Endothelial cell of umbilical vein (primary cell): ENCODE measurements around the gene ODAD4. TPM values are rescaled to one million over a fixed set of nuclear protein-coding genes. Genes with fewer than 3 reads are reported as not detected.

Experiments
- BruUV-seq: library from RNA; stranded (reverse); fragments of 400-500 nt; replicated peaks from 2 replicates; lab custom pipeline; 2021; lab: Mats Ljungman, UMichigan
- CTCF ChIA-PET: fragments of 300-600, 350-600 bp; sonication (Branson Sonifier 250); formaldehyde crosslinking; loops from one replicate; lab custom pipeline; 2021; ENCODE audit warnings: antibody characterized with exemption, inconsistent platforms; lab: Charles Lee
- POLR2A ChIA-PET: fragments of 300-600, 350-600 bp; sonication (Branson Sonifier 250); formaldehyde crosslinking; loops from one replicate; lab custom pipeline; 2021; ENCODE audit warnings: antibody characterized with exemption, inconsistent platforms; lab: Charles Lee
- DNase-seq: peaks from one replicate; pipeline ENCODE4 v3.0.0-alpha.2; 2011; ENCODE audit warnings: low read depth, low spot score
- FAIRE-seq: peaks from 2 replicates; lab custom pipeline; 2011; peaks lifted over from hg19 to GRCh38; lab: Jason Lieb, UNC
- H2AFZ ChIP-seq: 2 replicates; pipeline ENCODE4 v1.6.0; 2012; ENCODE audit warnings: low read depth, low read length, control low read depth, inconsistent platforms
- H3K27ac ChIP-seq: 2 replicates; pipeline ENCODE4 v1.5.1; 2011; ENCODE audit warnings: low read depth, mild to moderate bottlenecking, control low read depth, low read length, moderate library complexity; ENCODE audit not compliant: insufficient read depth
- H3K27me3 ChIP-seq, 2 experiments: 2 replicates each; pipeline versions ENCODE4 v1.6.0 to v1.6.1; 2011; ENCODE audit warnings: low read length in 2 of 2, mixed read lengths in 1 of 2; ENCODE audit not compliant: control insufficient read depth in 2 of 2, insufficient read depth in 2 of 2
- H3K36me3 ChIP-seq, 2 experiments: 2 replicates in 1 of 2; 3 replicates in 1 of 2; pipeline ENCODE4 v1.5.1; 2011; ENCODE audit warnings: low read length in 2 of 2, mild to moderate bottlenecking in 1 of 2, moderate library complexity in 1 of 2; ENCODE audit not compliant: control insufficient read depth in 2 of 2, insufficient read depth in 2 of 2; ENCODE audit errors: extremely low read depth in 1 of 2
- H3K4me1 ChIP-seq: 3 replicates; pipeline ENCODE4 v1.5.1; 2011; ENCODE audit warnings: mild to moderate bottlenecking, low read length; ENCODE audit not compliant: control insufficient read depth, insufficient read depth; ENCODE audit errors: extremely low read depth
- H3K4me2 ChIP-seq: 2 replicates; pipeline ENCODE4 v1.6.1; 2011; ENCODE audit warnings: low read length, control low read depth, mixed read lengths; ENCODE audit not compliant: insufficient read depth
- H3K4me3 ChIP-seq, 3 experiments: fragments of 200-600 bp in 1 of 3; sonication (generic), shearing (Covaris generic) in 1 of 3; replicated peaks in 1 of 3; 2 replicates each; pipeline ENCODE4 v1.5.1; 2011 to 2016; ENCODE audit warnings: control low read depth in 3 of 3, low read length in 3 of 3, mild to moderate bottlenecking in 2 of 3, inconsistent platforms in 1 of 3, low read depth in 1 of 3, moderate library complexity in 1 of 3; ENCODE audit not compliant: insufficient read depth in 1 of 3
- H3K79me2 ChIP-seq: 2 replicates; pipeline ENCODE4 v1.6.0; 2012; ENCODE audit warnings: low read length, inconsistent platforms; ENCODE audit not compliant: control insufficient read depth, insufficient read depth
- H3K9ac ChIP-seq: replicated peaks from 2 replicates; pipeline ENCODE3; 2011; ENCODE audit warnings: low read length, control low read depth; ENCODE audit not compliant: insufficient read depth; ENCODE audit errors: extremely low read depth
- H3K9me1 ChIP-seq: replicated peaks from 3 replicates; pipeline ENCODE4 v1.6.0; 2011; ENCODE audit warnings: mild to moderate bottlenecking, low read length; ENCODE audit not compliant: control insufficient read depth, insufficient read depth; ENCODE audit errors: extremely low read depth
- H3K9me3 ChIP-seq: replicated peaks from 2 replicates; pipeline ENCODE4 v1.5.1; 2012; ENCODE audit warnings: low read length, inconsistent platforms; ENCODE audit not compliant: control insufficient read depth, insufficient read depth
- H4K20me1 ChIP-seq: replicated peaks from 2 replicates; pipeline ENCODE3; 2011; ENCODE audit warnings: mild to moderate bottlenecking, low read length; ENCODE audit not compliant: control insufficient read depth, insufficient read depth; ENCODE audit errors: extremely low read depth
- EZH2 ChIP-seq: IDR thresholded peaks from 2 replicates; pipeline ENCODE4 v1.6.1; 2012; ENCODE audit warnings: borderline replicate concordance, low read depth, mild to moderate bottlenecking, moderate library complexity, low read length, inconsistent platforms; ENCODE audit not compliant: severe bottlenecking
- FOS ChIP-seq: IDR thresholded peaks from 2 replicates; pipeline ENCODE4 v1.6.1; 2011; ENCODE audit warnings: mild to moderate bottlenecking, low read length, moderate library complexity, borderline replicate concordance; ENCODE audit not compliant: insufficient read depth
- GATA2 ChIP-seq: IDR thresholded peaks from 2 replicates; pipeline ENCODE4 v1.7.0; 2011; ENCODE audit warnings: low read depth, mild to moderate bottlenecking, moderate library complexity, mixed read lengths, low read length; ENCODE audit not compliant: insufficient read length, insufficient read depth
- POLR2A ChIP-seq: IDR thresholded peaks from 2 replicates; pipeline ENCODE4 v1.6.1; 2012; ENCODE audit warnings: low read depth, mild to moderate bottlenecking, control low read depth, low read length
- POLR2AphosphoS5 ChIP-seq: IDR thresholded peaks from 2 replicates; pipeline ENCODE4 v1.6.1; 2012; ENCODE audit warnings: low read depth, mild to moderate bottlenecking, control low read depth, low read length, moderate library complexity; ENCODE audit not compliant: insufficient read depth
- dilution Hi-C: fragments of 300-500 bp; cut with MboI; formaldehyde crosslinking; loops from one replicate; pipeline ENCODE4 v1.15.0; 2019; ENCODE audit warnings: low sequenced_read_pairs; ENCODE audit not compliant: extremely low pct_ligation_motif_present
- intact Hi-C: fragments of 100-400 bp; cut with micrococcal nuclease; formaldehyde crosslinking; loops from one replicate; pipeline ENCODE4 v1.10.0; 2022
- polyA plus RNA-seq, 4 experiments: library from polyadenylated mRNA; depleted of rRNA in 3 of 4; stranded (reverse) in 3 of 4; unstranded in 1 of 4; fragments of >200 nt; gene quantifications; 2 replicates each; pipeline versions ENCODE4 v1.2.1 to v1.2.3, GENCODE V29; 2011 to 2012; ENCODE audit warnings: missing spikeins in 1 of 4
- total RNA-seq: library from RNA; stranded (reverse); gene quantifications from 2 replicates; pipeline ENCODE4 v1.2.3, GENCODE V29; 2021
- TF ChIP-seq, protein P1 (sequence below): IDR thresholded peaks from 2 replicates; pipeline ENCODE4 v1.6.1; 2011; ENCODE audit not compliant: insufficient read depth, insufficient read length
- TF ChIP-seq, protein P2 (sequence below), 2 donors: IDR thresholded peaks; 1 replicate in 1 of 2; 2 replicates in 1 of 2; pipeline ENCODE4 v1.5.1; 2011; ENCODE audit warnings: low read length in 2 of 2, mild to moderate bottlenecking in 2 of 2, moderate library complexity in 2 of 2, control low read depth in 1 of 2, inconsistent platforms in 1 of 2, low read depth in 1 of 2; ENCODE audit not compliant: insufficient read depth in 1 of 2; ENCODE audit errors: extremely low read depth in 1 of 2

ODAD4 gene
- total and polyA plus RNA-seq, 2 donors (not counting 3 experiments of a cell fraction or from before 2014, with no cell fraction given) = 0.19 to 1.0 TPM

DNA sequence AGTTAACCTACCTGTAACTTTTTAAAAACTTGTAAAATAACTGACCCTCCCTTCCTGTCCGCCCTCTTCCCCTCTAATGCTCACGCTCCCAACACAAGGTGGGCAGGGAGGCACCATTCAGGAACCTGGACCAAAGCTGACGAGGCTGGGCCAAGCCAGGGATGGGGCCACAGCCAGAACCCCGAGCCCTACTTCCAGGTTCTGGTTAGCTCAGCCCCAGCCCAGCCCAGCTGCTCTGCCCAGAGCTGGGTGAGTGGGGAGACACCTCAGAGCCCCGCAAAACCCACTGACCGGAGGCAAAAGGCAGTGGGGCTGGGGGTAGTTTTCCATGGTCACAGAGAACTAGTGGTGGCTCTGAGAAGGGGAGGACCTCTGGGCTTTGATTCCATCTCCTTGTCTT lies 43.6 kb downstream of the ODAD4 start:
- Histone ChIP-seq H3K9me1 (no peaks in the 10 kb centered on the region), H4K20me1 (no peaks in the 10 kb centered on the region), H3K9me3 (no peaks in the 10 kb centered on the region), H2AFZ (no peak overlapping the region), H3K4me1 (no peaks in the 10 kb centered on the region), H3K27ac (no peak overlapping the region), H3K9ac (no peak overlapping the region), H3K4me3 (no peak overlapping the region), H3K27me3 (no peaks in the 10 kb centered on the region), H3K79me2 (peaks cover 2% of the 10 kb centered on the region), H3K4me2 (no peak overlapping the region), H3K36me3 (peaks cover 13 to 64% of the 10 kb centered on the region in 2 experiments)
- TF ChIP-seq, protein P1, sequence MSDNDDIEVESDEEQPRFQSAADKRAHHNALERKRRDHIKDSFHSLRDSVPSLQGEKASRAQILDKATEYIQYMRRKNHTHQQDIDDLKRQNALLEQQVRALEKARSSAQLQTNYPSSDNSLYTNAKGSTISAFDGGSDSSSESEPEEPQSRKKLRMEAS = no peak
- TF ChIP-seq POLR2AphosphoS5 = no peak
- TF ChIP-seq, protein P2, sequence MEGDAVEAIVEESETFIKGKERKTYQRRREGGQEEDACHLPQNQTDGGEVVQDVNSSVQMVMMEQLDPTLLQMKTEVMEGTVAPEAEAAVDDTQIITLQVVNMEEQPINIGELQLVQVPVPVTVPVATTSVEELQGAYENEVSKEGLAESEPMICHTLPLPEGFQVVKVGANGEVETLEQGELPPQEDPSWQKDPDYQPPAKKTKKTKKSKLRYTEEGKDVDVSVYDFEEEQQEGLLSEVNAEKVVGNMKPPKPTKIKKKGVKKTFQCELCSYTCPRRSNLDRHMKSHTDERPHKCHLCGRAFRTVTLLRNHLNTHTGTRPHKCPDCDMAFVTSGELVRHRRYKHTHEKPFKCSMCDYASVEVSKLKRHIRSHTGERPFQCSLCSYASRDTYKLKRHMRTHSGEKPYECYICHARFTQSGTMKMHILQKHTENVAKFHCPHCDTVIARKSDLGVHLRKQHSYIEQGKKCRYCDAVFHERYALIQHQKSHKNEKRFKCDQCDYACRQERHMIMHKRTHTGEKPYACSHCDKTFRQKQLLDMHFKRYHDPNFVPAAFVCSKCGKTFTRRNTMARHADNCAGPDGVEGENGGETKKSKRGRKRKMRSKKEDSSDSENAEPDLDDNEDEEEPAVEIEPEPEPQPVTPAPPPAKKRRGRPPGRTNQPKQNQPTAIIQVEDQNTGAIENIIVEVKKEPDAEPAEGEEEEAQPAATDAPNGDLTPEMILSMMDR (IDR thresholded peaks at IDR 0.05; ENCODE audit: extremely low read depth in 1 of 2, insufficient read depth in 1 of 2, low read depth in 1 of 2, low read length in 2 of 2) = no peak
- no peak for TF ChIP-seq GATA2
- no peak for TF ChIP-seq POLR2A
- TF ChIP-seq EZH2 = no peak
- TF ChIP-seq FOS = no peak
- no peak for DNase-seq
- intact Hi-C loops = no loop called here
- FAIRE-seq = no peak
- POLR2A ChIA-PET = interaction anchor here (0.7 kb wide), 1 partner anchor 21 kb away, joined by 3 read pairs; no protein-coding TSS in a partner anchor
- no TSS peak for BruUV-seq
- dilution Hi-C loops = loop anchor here (25.0 kb wide), 1 partner anchor 138 kb away; the partner anchor contains the start of genes DHX58, HSPB9 and KAT2A
- CTCF ChIA-PET = interaction anchor here (1.0 to 2.0 kb wide), 3 partner anchors 24 to 277 kb away, joined by 3 to 7 read pairs (median 4); no protein-coding TSS in a partner anchor
